CD4-positive, alpha-beta T cell treated with Interleukin-2 at 100 ng/mL for 4 hours (primary cell): Measurements from ENCODE around the gene RECK.
A peak's percentile ranks its signal among the peaks of the same experiment; 100 is the strongest.
"Not testable (repeated sequence)": the region's sequence is repeated elsewhere in the genome, so short reads cannot be mapped to it uniquely, and the experiment has no call there.

Experiments
- DNase-seq: peaks from one replicate; pipeline ENCODE4 v3.0.0-alpha.2; 2020; ENCODE audit warnings: low spot score

Gene RECK

GRCh38 chr9:36158917-36159316 is 122.2 kb downstream of the RECK start:
- no peak for DNase-seq

GRCh38 chr9:36159509-36159908 is 122.8 kb downstream of the RECK start:
- not testable (repeated sequence) for DNase-seq

- DNase-seq: not testable (repeated sequence)
These were observed 123.4 kb downstream of the RECK start for GRCh38 chr9:36160126-36160525.

GRCh38 chr9:36161187-36161586 is 124.5 kb downstream of the RECK start:
- DNase-seq: no peak

GRCh38 chr9:36162211-36162738 is 125.6 kb downstream of the RECK start:
- no peak for DNase-seq

- DNase-seq: no peak
These were observed 126.5 kb downstream of the RECK start for GRCh38 chr9:36163049-36163785.

- no peak for DNase-seq
These were observed 127.1 kb downstream of the RECK start for GRCh38 chr9:36163786-36164170.

GRCh38 chr9:36164372-36164771 is 127.7 kb downstream of the RECK start:
- no peak for DNase-seq

- no peak for DNase-seq
These were observed 128.3 kb downstream of the RECK start for GRCh38 chr9:36164989-36165388.

GRCh38 chr9:36165826-36166167 is 129.1 kb downstream of the RECK start:
- DNase-seq: no peak

- peak; percentile 86 for DNase-seq
These were observed 129.6 kb downstream of the RECK start for GRCh38 chr9:36166168-36166927.

- no peak for DNase-seq
These were observed 132.5 kb downstream of the RECK start, which contains the start of gene CCIN for GRCh38 chr9:36169166-36169565. CCIN (plus strand) TSS chr9:36169388; CDS start chr9:36169503, 115 bp downstream.

GRCh38 chr9:36169708-36170107 is 133.0 kb downstream of the RECK start:
- no peak for DNase-seq

GRCh38 chr9:36170531-36170930 is 133.8 kb downstream of the RECK start:
- no peak for DNase-seq

GRCh38 chr9:36173861-36174260 is 137.1 kb downstream of the RECK start:
- DNase-seq: no peak
